Rectal smooth muscle tissue (tissue), 1 donor: ENCODE measurements around the gene PTPRH.
"Not testable (repeated sequence)": the region's sequence is repeated elsewhere in the genome, so short reads cannot be mapped to it uniquely, and the experiment has no call there.

Experiments
- H3K27ac ChIP-seq: one replicate; pipeline ENCODE4 v1.7.0; 2013; ENCODE audit warnings: low read depth, low read length, inconsistent platforms
- H3K27me3 ChIP-seq: one replicate; pipeline ENCODE4 v1.7.0; 2013; ENCODE audit warnings: low read length; ENCODE audit not compliant: control insufficient read depth, insufficient read depth
- H3K36me3 ChIP-seq: one replicate; pipeline ENCODE4 v1.7.0; 2013; ENCODE audit warnings: low read length; ENCODE audit not compliant: control insufficient read depth, insufficient read depth
- H3K4me1 ChIP-seq: one replicate; pipeline ENCODE4 v1.7.0; 2013; ENCODE audit warnings: low read length; ENCODE audit not compliant: control insufficient read depth, insufficient read depth
- H3K4me3 ChIP-seq: one replicate; pipeline ENCODE4 v1.7.0; 2013; ENCODE audit warnings: low read length
- H3K9ac ChIP-seq: one replicate; pipeline ENCODE4 v1.7.0; 2013; ENCODE audit warnings: low read length

Gene PTPRH

DNA sequence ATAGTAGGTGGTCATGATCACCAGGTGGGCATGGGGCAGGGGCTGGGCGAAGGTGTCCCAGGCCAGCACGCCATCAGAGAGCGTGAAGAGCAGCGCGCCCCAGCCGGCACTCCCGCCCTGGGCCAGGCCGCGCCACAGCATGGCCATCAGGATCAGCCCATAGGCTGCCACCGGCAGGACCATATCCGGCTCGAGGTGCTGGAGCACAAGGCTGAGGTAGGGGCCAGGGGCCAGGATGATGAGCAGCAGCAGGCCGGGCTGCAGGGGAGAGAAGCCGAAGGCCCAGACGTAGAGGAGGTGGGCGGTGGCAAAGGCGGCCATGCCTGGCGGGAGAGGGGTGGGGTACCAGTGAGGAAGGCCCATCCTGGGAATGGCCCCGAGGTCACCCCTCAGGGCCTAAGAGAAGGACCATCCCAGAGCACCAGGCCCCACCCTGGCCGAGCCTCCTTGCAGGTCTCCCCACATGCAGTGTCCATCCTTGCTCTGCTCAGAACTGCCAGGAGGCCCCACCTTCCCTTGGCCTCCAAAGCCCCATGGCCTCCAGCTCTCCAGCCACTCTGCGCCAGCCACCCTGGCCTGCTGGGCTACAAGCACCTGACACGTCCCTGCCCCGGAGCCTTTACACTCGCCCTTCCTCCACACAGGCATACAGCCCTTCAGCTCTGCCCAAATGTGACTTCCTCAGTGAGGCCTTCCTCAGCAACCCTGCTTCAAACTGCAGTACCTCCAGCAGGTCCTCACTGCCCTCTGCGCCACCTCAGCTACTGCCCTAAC, 18.1 kb upstream of the PTPRH start:
- Histone ChIP-seq H3K27ac (peak overlapping the region; percentile 8), H3K36me3 (peaks cover 21% of the 10 kb centered on the region), H3K4me1 (peaks cover 5% of the 10 kb centered on the region), H3K27me3 (no peaks in the 10 kb centered on the region), H3K9ac (no peak overlapping the region), H3K4me3 (no peak overlapping the region)

GRCh38 chr19:55226788-55227187, 17.5 kb upstream of the PTPRH start:
- Histone ChIP-seq H3K4me1 (peaks cover 5% of the 10 kb centered on the region), H3K4me3 (no peak overlapping the region), H3K27ac (no peak overlapping the region), H3K27me3 (no peaks in the 10 kb centered on the region), H3K36me3 (peaks cover 16% of the 10 kb centered on the region), H3K9ac (no peak overlapping the region)

DNA sequence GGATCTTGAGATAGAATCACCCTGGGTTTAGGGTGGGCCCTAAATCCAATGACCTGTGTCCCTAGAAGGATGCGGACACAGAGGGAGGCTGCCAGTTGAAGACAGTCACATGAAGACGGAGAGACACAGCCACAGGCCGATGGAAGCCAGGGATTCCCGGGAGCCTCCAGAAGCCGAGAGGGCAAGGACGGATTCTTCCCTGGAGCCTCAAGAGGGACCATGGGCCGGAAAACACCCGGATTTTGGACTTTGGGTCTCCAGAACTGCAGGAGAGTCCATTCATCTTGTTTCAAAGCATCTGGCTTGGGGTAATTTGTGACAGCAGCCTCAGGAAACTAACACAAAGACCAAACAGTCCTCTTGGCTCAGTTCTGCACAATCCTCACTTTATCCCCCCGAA, 17.0 kb upstream of the PTPRH start:
- H3K4me1 ChIP-seq, result peaks cover 5% of the 10 kb centered on the region
- H3K36me3 ChIP-seq, result peaks cover 13% of the 10 kb centered on the region
- H3K9ac ChIP-seq, result no peak overlapping the region
- no peak overlapping the region for H3K4me3 ChIP-seq
- no peaks in the 10 kb centered on the region for H3K27me3 ChIP-seq
- H3K27ac ChIP-seq, result no peak overlapping the region

GRCh38 chr19:55225415-55225958, 16.2 kb upstream of the PTPRH start:
- peaks cover 7% of the 10 kb centered on the region for H3K36me3 ChIP-seq
- H3K4me3 ChIP-seq, result no peak overlapping the region
- H3K4me1 ChIP-seq, result peaks cover 5% of the 10 kb centered on the region
- no peak overlapping the region for H3K27ac ChIP-seq
- H3K27me3 ChIP-seq, result no peaks in the 10 kb centered on the region
- no peak overlapping the region for H3K9ac ChIP-seq

DNA sequence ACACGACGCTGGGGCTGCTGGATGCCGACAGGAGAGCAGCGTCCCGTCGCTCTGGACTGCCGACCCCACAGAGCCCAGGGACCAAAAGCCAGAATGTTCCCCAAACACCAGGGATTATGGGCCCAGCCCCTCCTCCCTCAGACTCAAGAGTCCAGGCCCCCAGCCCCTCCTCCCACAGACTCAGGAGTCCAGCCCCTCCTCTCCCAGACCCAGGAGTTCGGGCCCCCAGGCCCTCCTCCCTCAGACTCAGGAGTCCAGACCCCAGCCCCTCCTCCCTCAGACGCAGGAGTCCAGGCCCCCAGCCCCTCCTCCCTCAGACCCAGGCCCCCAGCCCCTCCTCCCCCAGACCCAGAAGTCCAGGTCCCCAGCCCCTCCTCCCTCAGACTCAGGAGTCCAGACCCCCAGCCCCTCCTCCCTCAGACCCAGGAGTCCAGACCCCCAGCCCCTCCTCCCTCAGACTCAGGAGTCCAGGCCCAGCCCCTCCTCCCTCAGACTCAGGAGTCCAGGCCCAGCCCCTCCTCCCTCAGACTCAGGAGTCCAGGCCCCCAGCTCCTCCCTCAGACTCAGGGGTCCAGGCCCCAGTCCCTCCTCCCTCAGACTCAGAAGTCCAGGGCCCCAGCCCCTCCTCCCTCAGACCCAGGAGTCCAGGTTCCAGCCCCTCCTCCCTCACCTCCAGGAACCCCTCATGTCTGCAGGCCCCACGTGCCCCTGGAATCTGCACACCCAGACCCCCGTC, 15.5 kb upstream of the PTPRH start:
- H3K27ac ChIP-seq, H3K4me3 ChIP-seq, H3K4me1 ChIP-seq, H3K9ac ChIP-seq, H3K27me3 ChIP-seq, H3K36me3 ChIP-seq: not testable (repeated sequence)

GRCh38 chr19:55224038-55224665, 14.9 kb upstream of the PTPRH start:
- no peak overlapping the region for H3K9ac ChIP-seq
- no peak overlapping the region for H3K4me3 ChIP-seq
- H3K4me1 ChIP-seq, result peaks cover 5% of the 10 kb centered on the region
- no peaks in the 10 kb centered on the region for H3K27me3 ChIP-seq
- no peak overlapping the region for H3K27ac ChIP-seq
- H3K36me3 ChIP-seq, result peaks cover 4% of the 10 kb centered on the region

- Histone ChIP-seq H3K4me1 (peaks cover 5% of the 10 kb centered on the region), H3K9ac (no peak overlapping the region), H3K27me3 (no peaks in the 10 kb centered on the region)
These were observed 14.2 kb upstream of the PTPRH start for GRCh38 chr19:55223291-55224037.

GRCh38 chr19:55220525-55220924, 11.2 kb upstream of the PTPRH start:
- Histone ChIP-seq H3K4me1 (no peaks in the 10 kb centered on the region), H3K27me3 (no peaks in the 10 kb centered on the region), H3K27ac (no peak overlapping the region), H3K4me3 (no peak overlapping the region), H3K9ac (no peak overlapping the region), H3K36me3 (no peaks in the 10 kb centered on the region)

More at GRCh38 chr19:55223291-55224037, 14.2 kb upstream of the PTPRH start:
- Histone ChIP-seq H3K4me3 (no peak overlapping the region), H3K36me3 (peaks cover 4% of the 10 kb centered on the region), H3K27ac (no peak overlapping the region)

DNA sequence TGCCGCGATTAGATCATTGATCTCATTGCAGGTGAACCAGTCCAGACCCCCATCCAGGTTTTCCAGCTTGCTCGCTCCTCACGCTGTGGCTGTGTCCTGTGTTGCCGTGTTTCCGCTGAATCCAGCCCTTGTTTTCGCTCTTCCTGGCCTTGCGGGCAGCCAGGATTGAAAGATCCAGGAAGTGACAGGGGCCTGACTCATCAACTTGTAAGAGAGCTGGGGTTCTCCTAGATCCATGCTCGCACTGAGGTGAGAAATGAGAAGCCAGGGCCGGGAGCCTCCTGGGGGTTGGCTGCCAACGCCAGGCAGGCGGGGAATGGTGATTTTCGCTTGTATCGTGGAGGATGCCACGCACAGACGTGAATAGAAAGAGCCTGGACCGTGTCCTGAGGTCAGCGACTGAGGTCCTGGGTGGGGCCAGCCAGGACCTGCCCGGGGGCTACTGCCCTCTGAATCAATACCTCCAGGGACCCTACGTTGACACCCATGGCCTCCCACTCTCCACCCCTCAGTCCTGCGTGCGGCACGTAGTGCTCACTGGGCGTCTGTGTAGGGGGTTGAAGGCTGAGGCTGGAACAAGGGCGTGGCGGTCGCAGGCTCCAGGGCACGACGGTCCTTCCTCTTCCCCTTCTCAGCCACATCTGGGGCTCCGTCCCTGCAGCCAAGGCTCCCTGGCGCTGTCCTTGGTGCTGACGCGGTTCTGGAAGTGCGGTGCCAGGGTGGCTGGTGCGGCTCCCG, 7.3 kb upstream of the PTPRH start:
- Histone ChIP-seq H3K4me3 (peak overlapping the region; percentile 59), H3K36me3 (no peaks in the 10 kb centered on the region), H3K9ac (no peak overlapping the region), H3K27me3 (no peaks in the 10 kb centered on the region), H3K27ac (peak overlapping the region; percentile 21), H3K4me1 (no peaks in the 10 kb centered on the region)

DNA sequence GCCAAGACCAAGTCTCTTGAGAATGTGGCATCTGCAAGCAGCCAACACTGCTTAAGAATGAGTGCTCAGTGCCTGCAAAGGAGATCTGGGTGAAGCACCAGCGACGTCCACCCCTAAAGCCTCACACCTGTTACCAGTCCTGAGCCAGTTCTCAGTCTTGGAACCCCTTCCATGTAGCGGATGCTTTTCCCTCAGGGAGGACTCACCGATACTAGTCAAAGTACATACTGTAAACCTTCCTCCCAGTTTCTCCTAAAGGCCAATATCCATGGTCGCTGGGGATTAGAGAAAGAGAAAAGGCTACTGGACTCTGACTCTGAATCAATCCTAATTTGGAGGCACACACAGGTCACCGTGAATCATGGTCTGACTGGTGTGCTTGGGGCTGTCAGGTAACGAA, 4.2 kb upstream of the PTPRH start:
- H3K4me3 ChIP-seq, result no peak overlapping the region
- no peak overlapping the region for H3K27ac ChIP-seq
- H3K9ac ChIP-seq, result no peak overlapping the region
- no peaks in the 10 kb centered on the region for H3K27me3 ChIP-seq
- no peaks in the 10 kb centered on the region for H3K4me1 ChIP-seq
- H3K36me3 ChIP-seq, result no peaks in the 10 kb centered on the region

DNA sequence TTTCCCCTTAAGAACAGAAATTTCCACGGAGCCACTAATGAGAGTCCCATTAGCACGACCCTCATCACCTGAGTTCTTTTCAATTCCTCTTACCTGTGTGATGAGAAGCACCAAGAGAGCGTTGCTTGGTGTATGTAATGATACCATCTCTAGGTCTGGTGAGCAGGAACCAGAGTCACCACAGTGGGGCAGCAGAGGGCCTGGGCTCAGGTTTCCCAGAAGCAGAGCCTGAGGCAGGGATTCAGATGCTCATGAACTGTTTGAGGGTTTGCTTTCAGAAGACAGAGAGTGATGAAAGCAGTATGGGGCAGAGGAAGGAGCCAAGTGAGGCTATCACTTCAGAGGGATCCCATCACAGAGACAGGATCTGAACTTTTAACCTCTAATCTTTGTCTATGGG, 3.1 kb upstream of the PTPRH start:
- Histone ChIP-seq H3K27ac (no peak overlapping the region), H3K9ac (no peak overlapping the region), H3K4me1 (no peaks in the 10 kb centered on the region), H3K4me3 (no peak overlapping the region), H3K27me3 (no peaks in the 10 kb centered on the region), H3K36me3 (no peaks in the 10 kb centered on the region)
